Measurements from ENCODE around the gene FILIP1L. TPM values are rescaled to one million over a fixed set of nuclear protein-coding genes. Genes with fewer than 3 reads are reported as not detected.
A peak's percentile ranks its signal among the peaks of the same experiment; 100 is the strongest.

The FILIP1L gene
- polyA plus RNA-seq, 1 donor, result 36.3 TPM

- Histone ChIP-seq H3K27ac (ENCODE audit: low read length) (no peak overlapping the region), H3K4me3 (ENCODE audit: low read length) (no peak overlapping the region), H3K4me1 (ENCODE audit: control insufficient read depth, insufficient read depth, low read length) (peaks cover 15% of the 10 kb centered on the region), H3K27me3 (ENCODE audit: control insufficient read depth, insufficient read depth, low read length) (no peaks in the 10 kb centered on the region), H3K36me3 (ENCODE audit: control insufficient read depth, insufficient read depth, low read length) (no peaks in the 10 kb centered on the region), H3K9me3 (ENCODE audit: control insufficient read depth, low read depth, low read length) (no peaks in the 10 kb centered on the region)
- no peak for DNase-seq
- no CpG with 5 or more reads among the region's 1 CpG for WGBS (ENCODE audit: insufficient coverage, low lambda C conversion rate)
These were observed 94.6 kb downstream of the FILIP1L start for GRCh38 chr3:100019719-100020118.

- no peak overlapping the region for H3K4me3 ChIP-seq (ENCODE audit: low read length)
- peaks cover 7% of the 10 kb centered on the region for H3K4me1 ChIP-seq (ENCODE audit: control insufficient read depth, insufficient read depth, low read length)
- H3K27me3 ChIP-seq (ENCODE audit: control insufficient read depth, insufficient read depth, low read length), result no peaks in the 10 kb centered on the region
- no peak for DNase-seq
- H3K9me3 ChIP-seq (ENCODE audit: control insufficient read depth, low read depth, low read length), result no peaks in the 10 kb centered on the region
- no peaks in the 10 kb centered on the region for H3K36me3 ChIP-seq (ENCODE audit: control insufficient read depth, insufficient read depth, low read length)
- H3K27ac ChIP-seq (ENCODE audit: low read length), result no peak overlapping the region
These were observed 95.5 kb downstream of the FILIP1L start for GRCh38 chr3:100018806-100019205.

- WGBS (ENCODE audit: insufficient coverage, low lambda C conversion rate), result 100% methylated on average over 1 of the region's 1 CpG
- H3K4me1 ChIP-seq (ENCODE audit: control insufficient read depth, insufficient read depth, low read length), result peaks cover 2% of the 10 kb centered on the region
- H3K4me3 ChIP-seq (ENCODE audit: low read length), result no peak overlapping the region
- no peaks in the 10 kb centered on the region for H3K27me3 ChIP-seq (ENCODE audit: control insufficient read depth, insufficient read depth, low read length)
- H3K27ac ChIP-seq (ENCODE audit: low read length), result no peak overlapping the region
- no peak for DNase-seq
- no peaks in the 10 kb centered on the region for H3K9me3 ChIP-seq (ENCODE audit: control insufficient read depth, low read depth, low read length)
- H3K36me3 ChIP-seq (ENCODE audit: control insufficient read depth, insufficient read depth, low read length), result no peaks in the 10 kb centered on the region
These were observed 104.2 kb downstream of the FILIP1L start for GRCh38 chr3:100010087-100010417.

- Histone ChIP-seq H3K27ac (ENCODE audit: low read length) (no peak overlapping the region), H3K36me3 (ENCODE audit: control insufficient read depth, insufficient read depth, low read length) (no peaks in the 10 kb centered on the region), H3K9me3 (ENCODE audit: control insufficient read depth, low read depth, low read length) (no peaks in the 10 kb centered on the region), H3K27me3 (ENCODE audit: control insufficient read depth, insufficient read depth, low read length) (no peaks in the 10 kb centered on the region), H3K4me3 (ENCODE audit: low read length) (no peak overlapping the region), H3K4me1 (ENCODE audit: control insufficient read depth, insufficient read depth, low read length) (peaks cover 7% of the 10 kb centered on the region)
- WGBS (ENCODE audit: insufficient coverage, low lambda C conversion rate), result 100% methylated on average over 1 of the region's 5 CpGs
- no peak for DNase-seq
These were observed 104.8 kb downstream of the FILIP1L start for GRCh38 chr3:100009276-100010086.

GRCh38 chr3:100008081-100008698, 106.1 kb downstream of the FILIP1L start:
- no peak for DNase-seq

GRCh38 chr3:100007313-100007712, 107.0 kb downstream of the FILIP1L start:
- H3K4me3 ChIP-seq (ENCODE audit: low read length), result no peak overlapping the region
- no peaks in the 10 kb centered on the region for H3K36me3 ChIP-seq (ENCODE audit: control insufficient read depth, insufficient read depth, low read length)
- no peak overlapping the region for H3K27ac ChIP-seq (ENCODE audit: low read length)
- no peaks in the 10 kb centered on the region for H3K27me3 ChIP-seq (ENCODE audit: control insufficient read depth, insufficient read depth, low read length)
- peaks cover 20% of the 10 kb centered on the region for H3K4me1 ChIP-seq (ENCODE audit: control insufficient read depth, insufficient read depth, low read length)
- DNase-seq, result no peak
- no peaks in the 10 kb centered on the region for H3K9me3 ChIP-seq (ENCODE audit: control insufficient read depth, low read depth, low read length)
- 100% methylated on average over 1 of the region's 3 CpGs for WGBS (ENCODE audit: insufficient coverage, low lambda C conversion rate)

More at GRCh38 chr3:100008081-100008698, 106.1 kb downstream of the FILIP1L start:
- Histone ChIP-seq H3K4me1 (ENCODE audit: control insufficient read depth, insufficient read depth, low read length) (peaks cover 15% of the 10 kb centered on the region), H3K36me3 (ENCODE audit: control insufficient read depth, insufficient read depth, low read length) (no peaks in the 10 kb centered on the region), H3K4me3 (ENCODE audit: low read length) (no peak overlapping the region), H3K27me3 (ENCODE audit: control insufficient read depth, insufficient read depth, low read length) (no peaks in the 10 kb centered on the region), H3K27ac (ENCODE audit: low read length) (no peak overlapping the region), H3K9me3 (ENCODE audit: control insufficient read depth, low read depth, low read length) (no peaks in the 10 kb centered on the region)

- WGBS (ENCODE audit: insufficient coverage, low lambda C conversion rate), result 32% methylated on average over 2 of the region's 2 CpGs
- peaks cover 22% of the 10 kb centered on the region for H3K4me1 ChIP-seq (ENCODE audit: control insufficient read depth, insufficient read depth, low read length)
- H3K36me3 ChIP-seq (ENCODE audit: control insufficient read depth, insufficient read depth, low read length), result no peaks in the 10 kb centered on the region
- H3K27me3 ChIP-seq (ENCODE audit: control insufficient read depth, insufficient read depth, low read length), result no peaks in the 10 kb centered on the region
- H3K9me3 ChIP-seq (ENCODE audit: control insufficient read depth, low read depth, low read length), result no peaks in the 10 kb centered on the region
- no peak overlapping the region for H3K4me3 ChIP-seq (ENCODE audit: low read length)
- DNase-seq, result no peak
- no peak overlapping the region for H3K27ac ChIP-seq (ENCODE audit: low read length)
These were observed 107.6 kb downstream of the FILIP1L start for GRCh38 chr3:100006570-100007271.

- Histone ChIP-seq H3K9me3 (ENCODE audit: control insufficient read depth, low read depth, low read length) (no peaks in the 10 kb centered on the region), H3K4me1 (ENCODE audit: control insufficient read depth, insufficient read depth, low read length) (peaks cover 22% of the 10 kb centered on the region), H3K36me3 (ENCODE audit: control insufficient read depth, insufficient read depth, low read length) (no peaks in the 10 kb centered on the region), H3K27ac (ENCODE audit: low read length) (no peak overlapping the region), H3K4me3 (ENCODE audit: low read length) (no peak overlapping the region), H3K27me3 (ENCODE audit: control insufficient read depth, insufficient read depth, low read length) (no peaks in the 10 kb centered on the region)
- 100% methylated on average over 1 of the region's 2 CpGs for WGBS (ENCODE audit: insufficient coverage, low lambda C conversion rate)
- no peak for DNase-seq
These were observed 108.5 kb downstream of the FILIP1L start for GRCh38 chr3:100005665-100006393.

- peak in 1 of 2 donors; percentile 38 for DNase-seq
- WGBS (ENCODE audit: insufficient coverage, low lambda C conversion rate), result no CpG with 5 or more reads among the region's 1 CpG
- H3K4me3 ChIP-seq (ENCODE audit: low read length), result no peak overlapping the region
- H3K36me3 ChIP-seq (ENCODE audit: control insufficient read depth, insufficient read depth, low read length), result no peaks in the 10 kb centered on the region
- H3K27me3 ChIP-seq (ENCODE audit: control insufficient read depth, insufficient read depth, low read length), result no peaks in the 10 kb centered on the region
- H3K4me1 ChIP-seq (ENCODE audit: control insufficient read depth, insufficient read depth, low read length), result peaks cover 22% of the 10 kb centered on the region
- H3K9me3 ChIP-seq (ENCODE audit: control insufficient read depth, low read depth, low read length), result no peaks in the 10 kb centered on the region
- H3K27ac ChIP-seq (ENCODE audit: low read length), result no peak overlapping the region
These were observed 109.4 kb downstream of the FILIP1L start for GRCh38 chr3:100004931-100005330.

Data from large intestine (tissue), 3 donors.